Cortex of kidney (tissue), 1 donor: ENCODE measurements around the gene ARL5A.
"Not testable (repeated sequence)": the region's sequence is repeated elsewhere in the genome, so short reads cannot be mapped to it uniquely, and the experiment has no call there.

Experiments used
- DNase-seq: peaks from one replicate; lab custom pipeline; 2025; lab: John Stamatoyannopoulos, UW

Gene ARL5A

DNA sequence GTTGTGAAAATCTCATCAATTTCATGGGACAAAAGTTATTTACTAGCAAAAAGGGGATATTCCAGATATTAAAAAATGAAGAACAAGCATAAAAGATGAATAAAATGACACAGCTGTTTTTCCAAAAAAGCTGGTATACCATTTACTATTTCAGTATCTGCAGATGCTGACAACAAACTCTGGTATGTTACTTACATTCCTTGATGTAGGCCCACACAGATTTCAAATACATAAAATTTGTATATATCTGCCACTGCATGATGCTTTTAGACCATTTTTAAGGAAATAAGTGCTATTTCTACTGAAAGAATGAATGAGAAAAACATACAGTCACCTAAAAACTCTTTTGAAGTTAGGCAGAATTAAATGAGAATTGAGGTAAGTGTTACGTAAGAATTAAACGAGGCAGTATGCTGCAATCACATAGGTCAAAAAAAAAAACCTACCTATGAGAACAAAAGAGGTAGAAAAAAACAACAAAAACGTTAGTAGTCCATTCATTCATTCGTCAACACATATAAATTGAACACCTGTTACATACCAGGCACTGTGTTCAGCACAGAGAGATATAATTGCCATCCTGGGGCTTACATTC lies 32.5 kb downstream of the ARL5A start:
- no peak for DNase-seq

DNA sequence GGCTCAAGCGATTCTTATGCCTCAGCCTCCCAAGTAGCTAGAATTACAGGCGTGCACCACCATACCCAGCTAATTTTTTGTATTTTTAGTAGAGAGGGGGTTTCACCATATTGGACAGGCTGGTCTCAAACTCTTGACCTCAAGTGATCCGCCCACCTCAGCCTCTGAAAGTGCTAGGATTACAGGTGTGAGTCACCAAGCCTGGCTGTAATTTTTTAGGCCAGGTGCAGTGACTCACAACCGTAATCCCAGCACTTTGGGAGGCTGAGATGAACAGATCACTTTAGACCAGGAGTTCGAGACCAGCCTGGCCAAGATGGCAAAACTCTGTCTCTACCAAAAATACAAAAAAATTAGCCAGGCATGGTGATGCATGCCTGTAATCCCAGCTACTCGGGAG lies 33.8 kb downstream of the ARL5A start:
- DNase-seq, result not testable (repeated sequence)

DNA sequence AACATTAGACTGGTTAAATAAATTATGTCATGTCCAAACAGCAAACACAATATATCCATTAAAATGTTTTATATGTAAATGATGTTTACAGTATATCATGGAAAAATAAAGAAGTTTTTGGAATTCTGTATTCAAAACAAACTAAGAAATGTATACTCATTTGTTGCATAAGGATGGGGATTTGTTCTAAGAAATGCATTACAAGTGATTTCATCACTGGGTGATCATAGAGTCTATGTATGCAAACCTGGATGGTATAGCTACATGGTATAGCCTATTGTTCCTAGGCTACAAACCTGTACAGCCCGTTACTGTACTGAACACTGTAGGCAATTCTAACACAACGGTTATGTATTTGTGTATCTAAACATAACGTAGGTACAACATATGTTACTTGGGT lies 35.1 kb downstream of the ARL5A start:
- no peak for DNase-seq

DNA sequence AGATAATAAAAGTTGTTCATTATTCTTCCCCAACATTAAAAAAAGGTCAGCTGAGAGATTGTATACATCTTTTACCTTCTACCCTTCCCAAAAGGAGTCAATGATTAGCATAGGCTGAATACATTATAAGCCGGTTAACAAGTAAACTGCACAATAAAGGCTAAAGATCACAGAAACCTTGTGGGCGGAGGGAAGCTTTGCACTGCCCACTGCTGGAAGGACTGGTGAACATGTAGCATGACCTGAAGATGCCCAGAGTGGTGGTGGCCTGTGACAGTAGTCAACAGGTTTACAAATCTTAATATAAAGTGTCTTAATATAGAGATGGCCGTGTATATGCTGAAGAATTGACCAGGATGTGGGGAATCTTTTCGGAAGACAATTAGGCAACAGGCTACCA lies 35.6 kb downstream of the ARL5A start:
- no peak for DNase-seq

DNA sequence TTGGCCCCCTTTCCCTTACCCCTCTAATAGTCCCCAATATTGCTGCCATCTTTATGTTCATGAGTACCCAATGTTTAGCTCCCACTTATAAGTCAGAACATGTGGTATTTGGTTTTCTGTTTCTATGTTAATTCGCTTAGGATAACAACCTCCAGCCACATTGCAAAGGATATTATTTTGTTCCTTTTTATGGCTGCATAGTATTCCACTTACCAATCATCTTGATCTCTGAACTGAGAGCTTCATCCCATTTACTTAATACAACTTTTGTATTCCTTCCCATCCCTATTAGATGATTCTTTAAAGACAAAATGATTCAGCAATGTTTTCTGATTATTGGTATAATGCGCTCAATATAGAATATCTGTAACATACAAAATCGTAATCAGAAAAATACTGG lies 36.7 kb downstream of the ARL5A start:
- no peak for DNase-seq

DNA sequence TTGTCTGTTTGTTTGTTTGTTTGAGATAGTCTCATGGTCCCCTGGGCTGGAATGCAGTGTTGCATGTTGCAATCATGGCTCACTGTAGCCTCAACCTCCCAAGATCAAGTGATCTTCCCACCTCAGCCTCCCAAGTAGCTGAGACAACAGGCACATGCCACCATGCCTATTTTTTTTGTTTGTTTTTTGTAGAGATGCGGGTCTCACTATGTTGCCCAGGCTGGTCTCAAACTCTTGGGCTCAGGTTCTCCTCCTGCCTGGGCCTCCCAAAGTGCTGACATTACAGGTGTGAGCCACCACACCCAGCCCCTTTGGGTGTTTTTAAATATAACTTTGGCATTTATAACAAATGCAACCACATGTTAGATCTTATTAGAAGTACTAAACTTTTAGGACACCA lies 37.5 kb downstream of the ARL5A start:
- DNase-seq, result no peak

DNA sequence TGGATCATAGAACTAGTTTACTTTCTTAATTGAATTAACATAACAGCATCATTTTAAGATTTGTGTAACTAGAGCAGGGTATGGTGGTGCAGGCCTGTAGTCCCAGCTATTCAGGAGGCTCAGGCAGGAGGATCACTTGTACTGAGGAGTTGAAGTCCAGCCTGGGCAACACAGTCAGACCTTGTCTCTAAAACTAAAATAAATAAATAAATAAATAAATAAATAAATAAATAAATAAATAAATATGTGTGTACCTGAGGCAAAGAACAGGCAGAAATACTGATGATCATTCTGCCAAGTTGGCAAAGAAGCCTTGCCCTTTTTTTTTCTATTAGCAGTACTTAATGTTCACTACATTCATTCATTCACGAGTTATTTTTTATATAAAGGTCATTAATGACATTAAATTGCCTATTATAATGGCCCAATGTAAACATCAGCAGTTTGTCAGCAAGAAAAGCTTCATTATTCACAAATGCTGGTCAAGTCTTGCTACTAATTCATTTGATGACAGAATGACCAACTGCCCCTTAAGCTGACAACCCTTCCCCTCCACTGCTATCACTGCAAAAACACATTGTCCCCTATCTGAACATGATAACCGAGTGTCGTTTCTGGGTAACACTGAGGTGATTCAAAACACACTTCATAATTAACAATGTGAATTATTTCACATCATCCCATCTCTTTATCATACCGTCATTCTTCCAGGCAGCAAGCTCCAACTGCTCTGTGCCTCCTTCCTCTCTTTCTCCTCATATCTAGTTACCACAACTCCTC lies 39.0 kb downstream of the ARL5A start:
- no peak for DNase-seq

DNA sequence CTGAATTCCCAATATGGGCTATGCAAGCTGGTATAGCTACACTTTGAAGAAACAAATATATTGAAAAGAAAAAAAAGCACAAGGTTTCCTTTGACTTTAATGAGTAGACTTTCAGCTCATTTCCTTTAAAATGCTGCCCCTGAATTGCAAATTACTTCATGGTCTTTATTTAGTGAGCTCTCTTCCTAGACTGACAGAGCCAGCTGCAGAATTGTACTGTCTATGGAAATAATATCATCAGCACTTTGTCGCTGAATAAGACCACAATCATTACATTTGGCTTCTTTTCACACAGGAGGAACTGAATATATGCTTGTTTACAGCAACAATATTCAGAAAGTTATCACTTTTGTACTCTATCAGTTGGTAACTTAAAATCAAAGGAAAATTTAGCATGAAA lies 41.7 kb downstream of the ARL5A start:
- no peak for DNase-seq

DNA sequence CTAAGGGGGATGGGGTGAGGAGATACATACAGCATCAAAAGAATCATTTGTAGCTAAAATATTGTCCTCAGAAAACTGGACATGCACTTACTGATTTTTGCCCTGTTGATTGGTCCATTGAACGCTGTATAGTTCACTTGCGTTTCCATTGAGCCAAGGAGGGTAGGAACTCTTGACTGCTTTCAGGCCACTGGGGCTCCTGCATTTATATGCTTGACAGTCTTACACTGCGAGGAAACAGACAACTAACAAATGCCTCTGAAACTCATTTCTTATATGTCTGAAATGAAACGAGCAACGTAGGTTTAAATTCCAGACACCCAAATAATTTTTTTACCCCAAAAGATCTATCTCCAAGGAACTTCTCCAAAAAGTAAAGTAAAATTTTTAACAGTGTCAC lies 42.1 kb downstream of the ARL5A start:
- no peak for DNase-seq

DNA sequence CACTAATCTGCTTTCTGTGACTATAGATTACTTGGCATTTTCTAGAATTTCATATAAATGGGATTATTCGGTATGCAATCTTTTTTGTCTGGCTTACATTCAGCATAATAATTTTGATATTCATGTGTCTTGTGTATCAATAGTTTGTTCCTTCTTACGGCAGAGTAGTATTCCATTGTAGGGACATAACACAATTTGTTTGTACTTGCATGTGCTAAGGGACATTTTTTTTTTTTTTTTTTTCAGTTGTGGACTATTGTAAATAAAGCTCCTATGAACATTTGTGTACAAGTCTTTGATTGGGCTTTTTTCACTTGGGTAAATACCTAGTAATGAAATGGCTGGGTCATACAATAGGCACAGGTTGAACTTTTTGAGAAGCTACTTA lies 45.1 kb downstream of the ARL5A start:
- DNase-seq, result no peak

DNA sequence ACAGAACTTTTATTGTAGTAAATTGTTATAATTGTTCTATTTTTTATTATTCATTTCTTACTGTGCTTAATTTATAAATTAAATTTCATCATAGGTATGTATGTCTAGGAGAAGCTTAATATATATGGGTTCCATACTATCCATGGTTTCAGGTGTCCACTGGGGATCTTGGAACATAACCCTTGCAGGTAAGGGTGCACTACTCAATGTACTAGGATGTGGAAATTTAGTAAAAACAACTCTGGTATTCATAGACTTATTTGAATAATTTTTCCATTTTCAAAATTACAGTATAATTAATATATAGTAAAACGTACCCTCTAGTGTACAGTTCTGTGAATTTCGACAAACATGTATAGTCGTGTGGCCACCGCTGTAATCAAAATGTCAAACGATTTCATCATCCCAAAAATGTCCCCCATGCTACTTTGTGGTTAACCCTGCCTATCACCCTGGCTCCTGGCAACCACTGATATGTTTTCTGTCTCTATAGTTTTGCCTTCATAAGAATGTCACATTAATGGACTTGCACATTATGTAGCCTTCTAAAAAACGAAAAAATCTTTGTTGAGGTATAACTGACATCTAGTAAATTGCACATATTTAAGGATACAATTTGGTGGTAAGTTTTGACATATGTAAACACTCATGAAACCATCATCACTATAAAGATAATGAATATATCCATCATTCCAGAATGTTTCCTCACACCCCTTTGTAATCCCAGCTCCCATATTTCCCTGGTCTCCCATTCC lies 45.7 kb downstream of the ARL5A start:
- DNase-seq, result no peak

DNA sequence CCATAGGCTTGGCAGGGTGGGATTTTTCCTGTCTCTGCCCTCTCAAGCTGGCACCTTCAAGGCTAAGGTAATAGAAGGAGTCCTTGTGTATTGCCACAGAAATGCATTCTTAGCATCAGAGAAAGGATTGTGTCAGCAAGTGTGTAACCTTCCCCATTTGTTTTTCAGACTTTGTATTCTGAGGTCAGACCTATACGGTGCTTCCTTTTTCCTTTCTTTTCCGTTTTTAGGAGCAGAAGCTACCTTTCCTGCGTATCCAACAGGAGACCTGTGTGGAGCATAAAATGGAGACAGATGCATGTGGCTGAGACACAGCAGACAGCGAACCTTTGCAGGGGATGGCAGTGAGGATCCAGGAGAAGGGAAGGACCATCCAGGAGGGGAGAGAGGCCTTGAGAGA lies 46.6 kb downstream of the ARL5A start:
- DNase-seq, result no peak

DNA sequence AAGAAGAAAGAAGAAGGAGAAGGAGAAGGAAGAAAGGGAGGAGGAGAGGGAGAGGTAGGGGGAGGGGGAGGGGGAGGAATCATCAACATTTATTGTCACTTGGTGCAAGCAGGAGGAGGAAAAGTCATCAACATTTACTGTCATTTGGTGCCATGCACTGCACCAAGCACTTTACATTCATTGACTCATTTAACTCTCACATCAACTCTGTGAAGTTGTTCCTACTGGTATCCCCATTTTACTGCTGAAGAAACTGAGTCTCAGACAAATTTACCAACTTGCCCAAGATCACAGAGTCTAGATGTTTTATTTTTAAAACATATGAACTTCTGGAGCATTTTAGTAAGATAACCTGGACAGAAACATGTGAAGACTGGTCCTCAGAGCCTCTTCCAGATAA lies 47.3 kb downstream of the ARL5A start:
- no peak for DNase-seq

- no peak for DNase-seq
Observed at GRCh38 chr2:151777935-151778334, 50.3 kb downstream of the ARL5A start.

DNA sequence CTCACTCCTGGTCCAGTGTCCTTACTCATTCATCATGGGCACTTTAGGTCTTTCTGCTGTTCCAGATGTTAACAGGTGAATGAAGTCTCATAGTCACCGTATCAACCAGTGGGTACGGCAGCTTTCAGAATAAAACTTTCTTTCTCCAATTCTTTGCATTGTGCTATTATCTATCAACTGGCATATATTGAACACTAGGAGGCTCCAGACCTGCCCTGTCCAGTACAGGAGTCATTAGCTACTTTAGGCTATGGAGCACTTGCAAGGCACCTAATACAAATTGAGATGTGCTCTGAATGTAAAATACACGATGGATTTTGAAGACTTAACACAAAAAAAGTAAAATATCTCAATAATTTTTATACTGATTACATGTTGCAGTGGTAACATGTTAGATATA lies 50.7 kb downstream of the ARL5A start:
- no peak for DNase-seq

- no peak for DNase-seq
Observed at GRCh38 chr2:151776367-151776766, 51.9 kb downstream of the ARL5A start.

DNA sequence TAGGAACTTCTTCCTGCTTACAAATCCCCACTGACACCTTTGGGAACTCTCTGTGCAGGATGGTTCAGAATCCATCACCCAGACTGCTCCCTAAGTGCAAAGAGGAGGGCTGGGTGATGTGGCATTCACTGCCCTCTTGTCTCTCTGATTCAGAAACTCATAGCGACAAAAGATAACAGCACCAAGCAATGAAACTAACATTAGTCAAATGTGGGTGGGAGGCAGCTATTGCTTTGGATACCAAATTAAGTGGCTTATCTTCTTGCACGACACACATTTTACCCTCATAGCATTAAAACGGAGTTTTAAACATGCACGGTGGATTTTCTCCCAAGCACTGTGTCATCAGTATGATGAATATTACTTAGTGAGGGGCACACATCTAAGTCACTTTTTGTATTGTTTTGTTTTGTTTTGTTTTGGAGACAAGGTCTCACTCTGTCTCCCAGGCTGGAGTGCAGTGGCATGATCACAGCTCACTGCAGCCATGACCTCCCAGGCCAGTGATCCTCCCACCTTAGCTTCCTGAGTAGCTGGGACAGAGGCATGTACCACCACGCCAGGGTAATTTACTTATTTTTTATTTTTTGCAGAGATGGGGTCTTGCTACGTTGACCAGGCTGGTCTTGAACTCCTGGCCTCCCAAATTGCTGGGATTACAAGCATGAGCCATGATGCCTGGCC lies 53.0 kb downstream of the ARL5A start:
- no peak for DNase-seq

GRCh38 chr2:151774506-151774905 lies 53.7 kb downstream of the ARL5A start:
- no peak for DNase-seq

- DNase-seq, result no peak
Observed at GRCh38 chr2:151771599-151772358, 56.4 kb downstream of the ARL5A start.

GRCh38 chr2:151770995-151771394 lies 57.2 kb downstream of the ARL5A start:
- DNase-seq, result no peak

DNA sequence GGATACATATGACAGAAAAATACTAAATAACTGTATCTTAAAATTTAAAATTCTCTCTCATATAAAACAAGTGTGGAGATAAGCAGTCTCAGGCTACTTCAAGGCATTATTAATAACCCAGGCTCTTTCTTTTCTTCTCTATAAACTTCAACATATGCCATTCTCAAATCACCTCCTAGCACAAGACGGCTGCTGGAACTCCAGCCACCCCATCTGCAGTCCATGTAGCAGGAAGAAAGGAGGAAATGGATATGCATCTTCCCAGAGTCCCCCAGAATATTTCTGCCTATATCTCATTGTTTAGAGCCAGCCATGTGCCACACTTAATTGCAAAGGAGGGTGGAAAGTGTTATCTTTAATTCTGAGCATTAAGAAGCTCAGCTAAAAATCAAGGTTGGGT lies 58.6 kb downstream of the ARL5A start:
- DNase-seq, result no peak

- DNase-seq, result no peak
Observed at GRCh38 chr2:151767536-151767935, 60.7 kb downstream of the ARL5A start.
